ENCODE results near the gene PTDSS2. TPM values are rescaled to one million over a fixed set of nuclear protein-coding genes. Genes with fewer than 3 reads are reported as not detected.
A peak's percentile ranks its signal among the peaks of the same experiment; 100 is the strongest.

PTDSS2 gene
- total and polyA plus RNA-seq, 11 donors = 20.3 to 43.0 (median 25.7) TPM

DNA sequence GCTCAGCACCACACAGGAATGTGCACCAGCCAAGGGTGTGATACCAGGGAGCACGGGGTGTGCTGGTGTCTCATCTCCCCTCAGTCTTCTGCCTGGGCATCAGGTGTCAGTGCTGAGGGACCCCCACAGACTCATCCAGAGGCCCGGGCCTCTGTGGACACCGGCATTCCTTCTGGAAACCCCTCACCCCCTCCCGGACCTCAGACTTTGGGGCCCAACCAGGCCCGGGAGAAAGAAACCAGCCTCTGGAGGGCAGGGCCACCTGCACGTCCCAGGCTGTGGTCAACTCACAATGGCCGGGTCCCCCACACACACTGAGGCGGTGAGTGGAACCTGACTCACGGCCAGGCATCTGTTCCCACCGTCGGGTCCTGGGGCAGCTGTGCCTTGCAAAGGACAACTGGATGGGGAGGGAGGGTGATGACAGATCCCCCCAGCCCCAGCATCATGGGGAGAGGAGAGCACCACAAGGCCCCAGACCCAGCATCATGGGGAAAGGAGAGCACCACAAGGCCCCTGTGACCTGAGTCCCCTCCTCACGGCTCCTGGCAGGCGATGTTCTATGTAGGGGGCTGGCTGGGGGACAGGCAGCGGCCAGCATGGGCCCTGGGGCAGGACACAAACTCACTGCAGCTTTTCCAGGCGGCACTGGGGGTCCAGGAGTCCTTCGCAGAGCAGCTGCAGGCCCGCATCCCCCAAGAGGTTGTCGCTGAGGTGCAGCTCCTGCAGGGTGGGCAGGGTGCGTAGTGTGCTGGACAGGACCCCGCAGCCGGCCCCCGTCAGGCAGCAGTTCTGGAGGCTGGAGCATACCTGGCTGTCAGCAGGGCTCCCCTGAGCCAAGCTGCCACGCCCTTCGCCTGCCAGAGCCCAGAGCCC lies 49.4 kb downstream of the PTDSS2 start:
- WGBS, 4 donors = 81 to 91% (median 87%) methylated on average over 12 to 24 of the region's 24 CpGs
- H3K4me1 ChIP-seq = peaks cover 6 to 69% (median 34%) of the 10 kb centered on the region in 12 donors
- peak in 1 of 5 donors; percentile 18 for DNase-seq

DNA sequence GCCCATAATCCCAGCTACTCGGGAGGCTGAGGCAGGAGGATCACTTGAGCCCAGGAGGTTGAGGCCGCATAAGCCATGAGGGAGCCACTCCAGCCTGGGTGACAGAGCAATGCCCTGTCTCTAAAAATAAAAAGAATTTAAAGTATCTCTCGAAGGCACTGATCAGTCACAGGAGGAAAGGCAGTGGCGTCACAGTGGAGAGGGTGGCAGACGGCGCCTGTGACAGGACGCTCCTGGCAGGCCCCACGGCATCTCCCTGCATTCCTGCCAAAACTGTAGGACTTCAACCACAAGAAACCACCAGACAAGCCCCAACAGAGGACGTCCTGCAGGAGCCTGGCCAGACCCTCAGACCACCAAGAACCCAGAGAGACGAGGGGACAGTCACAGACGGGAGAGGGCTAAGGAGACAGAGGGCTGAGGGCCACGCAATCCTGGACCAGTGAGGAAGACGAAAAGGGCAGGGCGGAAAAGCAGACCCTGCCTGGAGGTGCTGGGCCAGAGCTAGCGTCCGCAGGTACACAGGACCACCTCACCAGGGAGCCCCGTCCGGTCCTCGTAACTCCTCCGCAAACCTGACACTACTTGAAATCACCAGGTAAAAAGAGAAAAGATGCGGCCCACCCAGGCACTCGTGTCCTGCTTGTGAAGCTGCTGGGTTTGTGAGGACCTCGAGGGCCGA lies 51.1 kb downstream of the PTDSS2 start:
- DNase-seq (peak in 2 of 5 donors; percentile 55 to 79), ATAC-seq (peak; percentile 23 to 47 (median 30))
- intact Hi-C loops (cut with DNase I) = loop anchor here in 5 of 10 donors (5.0 to 10.0 kb wide), 5 partner anchors 34 to 296 kb away; partner anchors contain the start of genes PTDSS2 (in 2 of the 5), BET1L (in 1 of the 5), IFITM2 (in 1 of the 5) and RIC8A (in 1 of the 5)
- Histone ChIP-seq H3K36me3 (peaks cover 0 to 59% (median 54%) of the 10 kb centered on the region in 9 donors), H3K4me1 (peaks cover 8 to 84% (median 49%) of the 10 kb centered on the region in 12 donors), H3K4me3 (no peak overlapping the region), H3K9me3 (no peaks in the 10 kb centered on the region), H3K27me3 (no peaks in the 10 kb centered on the region), H3K27ac (peak overlapping the region in 11 of 12 donors; percentile 1 to 77 (median 52))
- WGBS, 4 donors = 75 to 83% (median 79%) methylated on average over 22 to 24 of the region's 24 CpGs
- no peak for TF ChIP-seq POLR2A (IDR thresholded peaks at IDR 0.05)
- TF ChIP-seq, protein P1, sequence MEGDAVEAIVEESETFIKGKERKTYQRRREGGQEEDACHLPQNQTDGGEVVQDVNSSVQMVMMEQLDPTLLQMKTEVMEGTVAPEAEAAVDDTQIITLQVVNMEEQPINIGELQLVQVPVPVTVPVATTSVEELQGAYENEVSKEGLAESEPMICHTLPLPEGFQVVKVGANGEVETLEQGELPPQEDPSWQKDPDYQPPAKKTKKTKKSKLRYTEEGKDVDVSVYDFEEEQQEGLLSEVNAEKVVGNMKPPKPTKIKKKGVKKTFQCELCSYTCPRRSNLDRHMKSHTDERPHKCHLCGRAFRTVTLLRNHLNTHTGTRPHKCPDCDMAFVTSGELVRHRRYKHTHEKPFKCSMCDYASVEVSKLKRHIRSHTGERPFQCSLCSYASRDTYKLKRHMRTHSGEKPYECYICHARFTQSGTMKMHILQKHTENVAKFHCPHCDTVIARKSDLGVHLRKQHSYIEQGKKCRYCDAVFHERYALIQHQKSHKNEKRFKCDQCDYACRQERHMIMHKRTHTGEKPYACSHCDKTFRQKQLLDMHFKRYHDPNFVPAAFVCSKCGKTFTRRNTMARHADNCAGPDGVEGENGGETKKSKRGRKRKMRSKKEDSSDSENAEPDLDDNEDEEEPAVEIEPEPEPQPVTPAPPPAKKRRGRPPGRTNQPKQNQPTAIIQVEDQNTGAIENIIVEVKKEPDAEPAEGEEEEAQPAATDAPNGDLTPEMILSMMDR (IDR thresholded peaks at IDR 0.05) = no peak

More for the DNA sequence above, 49.4 kb downstream of the PTDSS2 start:
- Histone ChIP-seq H3K27ac (peak overlapping the region in 8 of 12 donors; percentile 13 to 74 (median 58)), H3K36me3 (peaks cover 0 to 76% (median 67%) of the 10 kb centered on the region in 9 donors), H3K4me3 (no peak overlapping the region), H3K9me3 (no peaks in the 10 kb centered on the region), H3K27me3 (no peaks in the 10 kb centered on the region)
- TF ChIP-seq POLR2A (IDR thresholded peaks at IDR 0.05) = no peak
- TF ChIP-seq, protein P1 (IDR thresholded peaks at IDR 0.05) = no peak
- no peak for ATAC-seq
- intact Hi-C loops (cut with DNase I) = loop anchor here in 5 of 10 donors (5.0 to 10.0 kb wide), 5 partner anchors 32 to 295 kb away; partner anchors contain the start of genes PTDSS2 (in 2 of the 5), BET1L (in 1 of the 5), IFITM2 (in 1 of the 5) and RIC8A (in 1 of the 5)

DNA sequence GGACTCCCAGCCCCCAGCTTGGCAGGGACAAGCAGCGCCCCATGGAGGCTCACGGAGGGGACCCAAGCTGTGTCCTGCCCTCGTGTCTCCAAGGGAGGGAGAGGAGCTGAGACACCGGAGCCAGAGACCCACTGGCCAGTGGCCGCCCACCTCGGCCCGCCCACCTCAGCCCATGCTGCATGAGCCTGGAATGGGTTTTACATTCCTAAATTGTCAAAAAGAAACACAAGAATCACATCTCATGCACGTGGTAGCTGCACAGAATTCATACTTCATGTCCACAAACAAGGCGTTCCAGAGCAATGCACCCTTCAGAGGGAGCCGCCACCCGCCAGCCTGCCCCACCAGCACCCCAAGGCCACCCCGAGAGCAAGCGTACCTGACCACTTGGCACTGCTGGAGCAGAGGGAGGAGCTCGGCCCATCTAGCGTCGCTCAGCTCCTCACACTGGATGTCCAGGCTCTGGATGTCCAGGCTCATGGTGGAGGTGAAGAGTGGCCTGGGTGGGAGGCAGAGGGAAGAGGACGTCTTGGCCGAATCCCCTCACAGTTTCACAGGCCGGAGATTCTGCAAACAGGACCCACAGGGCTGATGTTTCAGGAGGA lies 51.7 kb downstream of the PTDSS2 start:
- intact Hi-C loops (cut with DNase I) = loop anchor here in 5 of 10 donors (5.0 to 10.0 kb wide), 5 partner anchors 34 to 297 kb away; partner anchors contain the start of genes PTDSS2 (in 2 of the 5), BET1L (in 1 of the 5), IFITM2 (in 1 of the 5) and RIC8A (in 1 of the 5)
- H3K9me3 ChIP-seq = no peaks in the 10 kb centered on the region
- TF ChIP-seq POLR2A (IDR thresholded peaks at IDR 0.05) = no peak
- TF ChIP-seq, protein P1 (IDR thresholded peaks at IDR 0.05) = no peak
- no peaks in the 10 kb centered on the region for H3K27me3 ChIP-seq
- H3K36me3 ChIP-seq = peaks cover 0 to 53% (median 49%) of the 10 kb centered on the region in 9 donors
- H3K27ac ChIP-seq = peak overlapping the region in 10 of 12 donors; percentile 37 to 100 (median 79)
- peak overlapping the region in 1 of 12 donors; percentile 15 for H3K4me3 ChIP-seq
- ATAC-seq (no peak), DNase-seq (peak in 1 of 5 donors; percentile 23)
- WGBS, 4 donors = 74 to 90% (median 87%) methylated on average over 18 to 19 of the region's 19 CpGs
- peaks cover 8 to 84% (median 49%) of the 10 kb centered on the region in 12 donors for H3K4me1 ChIP-seq

Measured in heart left ventricle (tissue), 16 donors.